22Rv1 (cell line): ENCODE results near the gene EIF1.
A peak's percentile ranks its signal among the peaks of the same experiment; 100 is the strongest.
"Not testable (repeated sequence)": the region's sequence is repeated elsewhere in the genome, so short reads cannot be mapped to it uniquely, and the experiment has no call there.

Experiments used
- H3K27ac ChIP-seq: fragments of 450-650 bp; 2 replicates; pipeline ENCODE4 v1.5.1; 2017
- CTCF ChIP-seq: fragments of 450-650 bp; IDR thresholded peaks from 2 replicates; pipeline ENCODE4 v1.5.1; 2017; ENCODE audit warnings: mild to moderate bottlenecking
- ZFX ChIP-seq: fragments of 450-650 bp; IDR thresholded peaks from 2 replicates; pipeline ENCODE4 v1.6.1; 2017; ENCODE audit warnings: antibody characterized with exemption, borderline replicate concordance

The EIF1 gene

GRCh38 chr17:41688641-41689496 lies at the start of gene EIF1:
TSS of gene EIF1 (plus strand) at chr17:41688885. CDS start at chr17:41689039, 154 bp downstream.
- TF ChIP-seq CTCF (no peak), ZFX (no peak)
- H3K27ac ChIP-seq: peak within 1 kb of the TSS; percentile 96

DNA sequence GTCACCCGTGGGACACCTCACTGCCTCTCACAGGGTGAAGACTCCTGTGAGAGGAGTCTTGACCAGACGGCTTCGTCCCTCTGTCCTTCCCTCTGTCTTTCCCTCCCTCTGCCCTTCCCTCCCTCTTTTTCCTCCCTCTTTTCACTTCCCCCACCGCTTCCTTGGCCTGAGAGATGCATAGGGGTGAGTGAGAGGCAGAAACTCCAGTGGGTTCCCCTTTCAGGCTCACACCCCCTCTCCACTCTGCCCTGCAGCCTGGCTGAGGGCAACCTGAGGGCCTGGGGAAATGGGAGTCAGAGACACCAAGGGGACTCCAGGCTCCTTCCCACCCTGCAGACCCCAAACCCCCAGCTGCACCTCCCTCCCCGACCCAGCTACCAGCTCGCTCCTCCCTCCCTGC lies 49.7 kb upstream of the EIF1 start:
- H3K27ac ChIP-seq: no peak overlapping the region
- TF ChIP-seq CTCF (no peak), ZFX (no peak)

DNA sequence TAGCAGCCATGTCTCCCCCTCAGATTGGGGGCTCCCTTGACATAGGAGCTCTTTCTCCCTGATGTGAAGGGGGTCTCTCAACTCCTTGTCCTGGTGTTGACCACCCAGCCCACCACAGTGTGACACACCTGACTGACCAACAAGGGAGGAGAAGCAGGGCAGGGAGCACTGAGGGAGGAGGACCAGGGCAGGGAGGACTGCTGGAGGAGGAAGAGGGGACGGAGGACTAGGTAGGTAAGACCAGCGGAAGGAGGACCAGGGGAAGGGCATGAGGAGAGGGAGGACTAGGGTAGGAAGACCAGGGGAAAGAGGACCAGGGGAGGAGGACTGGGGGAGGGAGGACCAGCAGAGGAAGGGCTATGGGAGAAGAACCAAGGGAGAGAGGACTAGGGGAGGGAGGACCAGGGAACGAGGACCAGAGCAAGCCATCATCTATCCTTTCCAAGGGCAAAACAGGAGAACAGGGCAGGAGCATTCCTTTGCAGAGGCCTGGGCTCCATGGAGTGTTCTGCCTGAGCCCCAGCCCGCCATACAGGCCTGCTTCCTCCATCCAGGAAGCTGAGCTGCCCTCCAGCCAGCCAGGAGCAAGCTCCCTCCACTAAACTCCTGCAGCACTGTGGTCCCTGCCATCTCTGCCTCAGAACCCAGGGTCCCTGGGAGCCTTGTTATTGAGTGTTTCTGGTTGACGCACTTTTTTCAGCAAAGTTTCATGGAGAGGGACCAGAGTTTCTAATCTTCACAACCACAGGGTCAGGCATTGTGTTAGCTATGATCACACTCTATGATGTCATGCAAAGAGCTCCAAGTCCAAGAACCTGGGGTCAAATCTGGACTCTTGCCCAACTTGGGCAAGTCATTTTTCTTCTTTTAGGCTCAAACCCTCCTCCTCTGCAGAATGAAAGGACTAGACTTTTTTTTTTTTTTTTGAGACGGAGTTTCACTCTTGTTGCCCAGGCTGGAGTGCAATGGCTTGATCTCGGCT lies 48.9 kb upstream of the EIF1 start:
- H3K27ac ChIP-seq: no peak overlapping the region
- TF ChIP-seq ZFX: no peak
- no peak for TF ChIP-seq CTCF

- not testable (repeated sequence) for H3K27ac ChIP-seq
Observed at GRCh38 chr17:41640596-41640995, 48.1 kb upstream of the EIF1 start.

GRCh38 chr17:41642252-41643156 lies 46.2 kb upstream of the EIF1 start:
- TF ChIP-seq CTCF (no peak), ZFX (no peak)
- H3K27ac ChIP-seq: no peak overlapping the region

GRCh38 chr17:41647038-41647813 lies 41.5 kb upstream of the EIF1 start:
- no peak overlapping the region for H3K27ac ChIP-seq
- no peak for TF ChIP-seq CTCF
